ENCODE results near the gene C1QTNF8.
A peak's percentile ranks its signal among the peaks of the same experiment; 100 is the strongest.

Gene C1QTNF8

GRCh38 chr16:1103636-1103980 lies 7.6 kb upstream of the C1QTNF8 start (continued):
- TF ChIP-seq ATF2 (tag by site-specific recombination; IDR thresholded peaks at IDR 0.05; ENCODE audit: low read depth) (no peak), ZNF362 (tag by site-specific recombination; IDR thresholded peaks at IDR 0.05) (no peak), ZNF366 (tag by site-specific recombination; conservative IDR thresholded peaks at IDR 0.05) (no peak), ZNF394 (tag by site-specific recombination; IDR thresholded peaks at IDR 0.05; ENCODE audit: borderline replicate concordance) (no peak), ZNF26 (tag by site-specific recombination; IDR thresholded peaks at IDR 0.05) (no peak), ZNF416 (tag by site-specific recombination; IDR thresholded peaks at IDR 0.05) (no peak), ZNF324 (tag by site-specific recombination; IDR thresholded peaks at IDR 0.05) (no peak), ELK4 (IDR thresholded peaks at IDR 0.05; ENCODE audit: borderline replicate concordance, low read depth, low read length) (no peak), FEZF1 (tag by site-specific recombination; IDR thresholded peaks at IDR 0.05) (no peak), ZNF23 (tag by site-specific recombination; IDR thresholded peaks at IDR 0.05; ENCODE audit: borderline replicate concordance) (no peak)

- peak overlapping the region; percentile 24 for H3K4me3 ChIP-seq (ENCODE audit: low read depth, low read length)
- H3K4me1 ChIP-seq (ENCODE audit: control insufficient read depth, insufficient read depth, low read length): no peaks in the 10 kb centered on the region; the same call in 1 of the 2 replicates
- H3K36me3 ChIP-seq (ENCODE audit: control insufficient read depth in 2 of 2, insufficient read depth in 1 of 2, low read length in 2 of 2): no peaks in the 10 kb centered on the region
- no peak overlapping the region; the same call in 1 of the 2 replicates for H3K27ac ChIP-seq (ENCODE audit: extremely low read depth, low read depth, low read length)
- no peaks in the 10 kb centered on the region for H3K9me3 ChIP-seq (ENCODE audit: control insufficient read depth, insufficient read depth, low read depth, low read length)
- POLR2A ChIA-PET: interaction anchor here (0.7 kb wide), 1 partner anchor 45 kb away, joined by 3 read pairs; no protein-coding TSS in a partner anchor
- CTCF ChIA-PET: interaction anchor here (0.6 to 1.6 kb wide), 15 partner anchors 16 to 712 kb away, joined by 3 to 8 read pairs (median 4); no protein-coding TSS in a partner anchor
- no peak for TF ChIP-seq ZNF596 (tag by site-specific recombination; IDR thresholded peaks at IDR 0.05)
- no peak for TF ChIP-seq ZNF555 (tag by site-specific recombination; conservative IDR thresholded peaks at IDR 0.05)
- no peak for TF ChIP-seq MZF1 (tag by site-specific recombination; IDR thresholded peaks at IDR 0.05; ENCODE audit: borderline replicate concordance)
- no peak for TF ChIP-seq ZNF214 (tag by site-specific recombination; IDR thresholded peaks at IDR 0.05; ENCODE audit: borderline replicate concordance)
- no peak for TF ChIP-seq GFI1B (tag by site-specific recombination; IDR thresholded peaks at IDR 0.05)
- no peak for TF ChIP-seq ZNF404 (tag by site-specific recombination; IDR thresholded peaks at IDR 0.05)
- no peak for TF ChIP-seq RBAK (tag by site-specific recombination; IDR thresholded peaks at IDR 0.05)
- TF ChIP-seq TCF7L2 (IDR thresholded peaks at IDR 0.05; ENCODE audit: borderline replicate concordance, low read depth, low read length): no peak
- TF ChIP-seq ZBTB17 (tag by site-specific recombination; IDR thresholded peaks at IDR 0.05): peak; percentile 48; the same call in 1 of the 2 replicates
- TF ChIP-seq BCL6B (tag by site-specific recombination; IDR thresholded peaks at IDR 0.05): no peak
- TF ChIP-seq ZNF350 (tag by site-specific recombination; IDR thresholded peaks at IDR 0.05): no peak
- no peak for TF ChIP-seq SP3 (tag by site-specific recombination; IDR thresholded peaks at IDR 0.05)
- TF ChIP-seq GLIS2 (tag by site-specific recombination; IDR thresholded peaks at IDR 0.05): peak; percentile 57
- TF ChIP-seq KLF1 (tag by site-specific recombination; IDR thresholded peaks at IDR 0.05): peak; percentile 94
- TF ChIP-seq ZFHX2 (tag by site-specific recombination; conservative IDR thresholded peaks at IDR 0.05): peak; percentile 54
- TF ChIP-seq INSM2 (tag by site-specific recombination; IDR thresholded peaks at IDR 0.05): no peak; the same call in 1 of the 2 replicates
- TF ChIP-seq ZNF354C (tag by site-specific recombination; IDR thresholded peaks at IDR 0.05; ENCODE audit: borderline replicate concordance, low read depth): no peak
- no peak for TF ChIP-seq TRIM28 (IDR thresholded peaks at IDR 0.05; ENCODE audit: borderline replicate concordance, low read length)
- TF ChIP-seq ZFP69B (tag by site-specific recombination; IDR thresholded peaks at IDR 0.05): peak; percentile 54; the same call in 1 of the 2 replicates
Measured at GRCh38 chr16:1102921-1103635, 7.0 kb upstream of the C1QTNF8 start.
